Neural cell (in vitro differentiated cells): ENCODE data around the gene SPATA4. TPM values are rescaled to one million over a fixed set of nuclear protein-coding genes. Genes with fewer than 3 reads are reported as not detected.
A peak's percentile ranks its signal among the peaks of the same experiment; 100 is the strongest.

Source experiments
- H2AFZ ChIP-seq: fragments of 200-600, 300-800 bp; sonication (generic), shearing (Covaris generic); 2 replicates; pipeline ENCODE4 v1.6.0; 2014; ENCODE audit warnings: low read depth, mild to moderate bottlenecking, antibody characterized with exemption, low read length, moderate library complexity
- H3F3A ChIP-seq: fragments of 200-600 bp; shearing (Covaris generic); 2 replicates; pipeline ENCODE4 v1.6.1; 2016; ENCODE audit warnings: mild to moderate bottlenecking, moderate library complexity, mixed read lengths, antibody characterized with exemption, low read length; ENCODE audit not compliant: insufficient read depth, poor library complexity, severe bottlenecking
- H3K27ac ChIP-seq: fragments of 200-600, 300-800 bp; sonication (generic), shearing (Covaris generic); 2 replicates; pipeline ENCODE4 v1.5.1; 2014; ENCODE audit warnings: mild to moderate bottlenecking, low read length, moderate library complexity
- H3K27me3 ChIP-seq: fragments of 300-800, 200-600 bp; sonication (generic), shearing (Covaris generic); 2 replicates; pipeline ENCODE4 v1.6.0; 2014; ENCODE audit warnings: mild to moderate bottlenecking, low read depth, low read length, moderate library complexity; ENCODE audit not compliant: insufficient read depth
- H3K36me3 ChIP-seq: fragments of 300-800, 200-600 bp; sonication (generic), shearing (Covaris generic); 2 replicates; pipeline ENCODE4 v1.5.1; 2014; ENCODE audit warnings: mild to moderate bottlenecking, antibody characterized with exemption, low read length, moderate library complexity; ENCODE audit not compliant: insufficient read depth
- H3K4me2 ChIP-seq: fragments of 300-800, 200-600 bp; sonication (generic), shearing (Covaris generic); 2 replicates; pipeline ENCODE4 v1.6.0; 2014; ENCODE audit warnings: mild to moderate bottlenecking, low read length
- H3K4me3 ChIP-seq: fragments of 300-800, 200-600 bp; sonication (generic), shearing (Covaris generic); 2 replicates; pipeline ENCODE4 v1.5.1; 2014; ENCODE audit warnings: mild to moderate bottlenecking, low read length, moderate library complexity
- H3K79me2 ChIP-seq: fragments of 200-600 bp; shearing (Covaris generic); replicated peaks from 2 replicates; pipeline ENCODE4 v1.6.0; 2014; ENCODE audit warnings: mild to moderate bottlenecking, low read length, moderate library complexity; ENCODE audit not compliant: insufficient read depth
- H3K9ac ChIP-seq: fragments of 300-800, 200-600 bp; sonication (generic), shearing (Covaris generic); 2 replicates; pipeline ENCODE4 v1.6.1; 2016; ENCODE audit warnings: mild to moderate bottlenecking, low read length, mixed read lengths
- H3K9me2 ChIP-seq: fragments of 200-600 bp; shearing (Covaris generic); 2 replicates; pipeline ENCODE4 v1.6.1; 2016; ENCODE audit warnings: mild to moderate bottlenecking, low read length, mixed read lengths; ENCODE audit not compliant: insufficient read depth
- H3K9me3 ChIP-seq: fragments of 200-600, 300-800 bp; sonication (generic), shearing (Covaris generic); 2 replicates; pipeline ENCODE4 v1.6.1; 2016; ENCODE audit warnings: mild to moderate bottlenecking, mixed run types, low read length, moderate library complexity, mixed read lengths
- H4K20me1 ChIP-seq: fragments of 200-600 bp; shearing (Covaris generic); 2 replicates; pipeline ENCODE4 v1.6.1; 2016; ENCODE audit warnings: mild to moderate bottlenecking, mixed run types; ENCODE audit not compliant: insufficient read depth
- CTCF ChIP-seq: fragments of 450-650 bp; IDR thresholded peaks from 2 replicates; pipeline ENCODE4 v1.5.1; 2014; ENCODE audit warnings: antibody characterized with exemption, mild to moderate bottlenecking, moderate library complexity; ENCODE audit not compliant: poor library complexity, severe bottlenecking
- EP300 ChIP-seq: fragments of 450-650 bp; conservative IDR thresholded peaks from 2 replicates; pipeline ENCODE4 v1.6.1; 2014; ENCODE audit warnings: antibody characterized with exemption, mild to moderate bottlenecking, moderate library complexity; ENCODE audit not compliant: poor library complexity, severe bottlenecking
- EZH2 ChIP-seq: fragments of 200-600, 300-800 bp; shearing (Covaris generic), sonication (generic); IDR thresholded peaks from 2 replicates; pipeline ENCODE4 v1.6.1; 2014; ENCODE audit warnings: antibody characterized with exemption, low read length, borderline replicate concordance, mild to moderate bottlenecking; ENCODE audit not compliant: insufficient read depth, poor library complexity, severe bottlenecking
- MXI1 ChIP-seq: fragments of 450-650 bp; conservative IDR thresholded peaks from 2 replicates; pipeline ENCODE4 v1.6.1; 2014; ENCODE audit warnings: antibody characterized with exemption, mild to moderate bottlenecking; ENCODE audit not compliant: poor library complexity, severe bottlenecking
- POLR2AphosphoS5 ChIP-seq: IDR thresholded peaks from 2 replicates; pipeline ENCODE4 v1.6.1; 2012
- RAD21 ChIP-seq: fragments of 450-650 bp; conservative IDR thresholded peaks from 2 replicates; pipeline ENCODE4 v1.6.1; 2014; ENCODE audit warnings: antibody characterized with exemption, mild to moderate bottlenecking, moderate library complexity
- REST ChIP-seq: IDR thresholded peaks from 2 replicates; pipeline ENCODE4 v1.6.1; 2012; ENCODE audit warnings: borderline replicate concordance
- SMC3 ChIP-seq: fragments of 450-650 bp; conservative IDR thresholded peaks from 2 replicates; pipeline ENCODE4 v1.6.1; 2014; ENCODE audit warnings: antibody characterized with exemption, mild to moderate bottlenecking, moderate library complexity; ENCODE audit not compliant: poor library complexity
- TAF1 ChIP-seq: IDR thresholded peaks from 2 replicates; pipeline ENCODE4 v1.6.1; 2012; ENCODE audit warnings: low read depth
- polyA plus RNA-seq: library from polyadenylated mRNA; depleted of rRNA; stranded (reverse); fragments of >200 nt; gene quantifications from 2 replicates; pipeline ENCODE4 v1.2.3, GENCODE V29; 2014

The SPATA4 gene
- polyA plus RNA-seq, 1 donor from 2014 or later, result not detected

- Histone ChIP-seq H3K79me2 (no peaks in the 10 kb centered on the region), H3K27me3 (no peaks in the 10 kb centered on the region), H3K4me3 (no peak overlapping the region), H3K9me2 (no peaks in the 10 kb centered on the region), H2AFZ (no peak overlapping the region), H3K9me3 (no peaks in the 10 kb centered on the region), H3F3A (no peaks in the 10 kb centered on the region), H3K4me2 (no peak overlapping the region), H3K27ac (no peak overlapping the region), H3K9ac (no peak overlapping the region), H4K20me1 (no peaks in the 10 kb centered on the region), H3K36me3 (no peaks in the 10 kb centered on the region)
- TF ChIP-seq POLR2AphosphoS5, result no peak
- no peak for TF ChIP-seq EP300
- no peak for TF ChIP-seq EZH2
- TF ChIP-seq REST, result no peak
- TF ChIP-seq RAD21, result no peak
- no peak for TF ChIP-seq SMC3
- TF ChIP-seq MXI1, result no peak
- no peak for TF ChIP-seq CTCF
- TF ChIP-seq TAF1, result no peak
These were observed 42.8 kb upstream of the SPATA4 start for GRCh38 chr4:176238157-176238610.

- H3F3A ChIP-seq, result no peaks in the 10 kb centered on the region
- peak overlapping the region; percentile 2 for H3K4me3 ChIP-seq
- no peaks in the 10 kb centered on the region for H3K27me3 ChIP-seq
- H2AFZ ChIP-seq, result no peak overlapping the region
- no peaks in the 10 kb centered on the region for H4K20me1 ChIP-seq
- H3K9me2 ChIP-seq, result no peaks in the 10 kb centered on the region
- H3K27ac ChIP-seq, result peak overlapping the region; percentile 15
- H3K9ac ChIP-seq, result no peak overlapping the region
- no peak overlapping the region for H3K4me2 ChIP-seq
- H3K79me2 ChIP-seq, result no peaks in the 10 kb centered on the region
- H3K36me3 ChIP-seq, result no peaks in the 10 kb centered on the region
- TF ChIP-seq SMC3, result no peak
- TF ChIP-seq EP300, result no peak
- no peak for TF ChIP-seq RAD21
- TF ChIP-seq MXI1, result no peak
- TF ChIP-seq EZH2, result no peak
- no peak for TF ChIP-seq CTCF
- TF ChIP-seq TAF1, result no peak
- TF ChIP-seq POLR2AphosphoS5, result no peak
- TF ChIP-seq REST, result no peak
- H3K9me3 ChIP-seq, result no peaks in the 10 kb centered on the region
These were observed 41.6 kb upstream of the SPATA4 start for GRCh38 chr4:176236946-176237345.
